Thymus (tissue), 14 donors: ENCODE results near the gene FAM180B. TPM values are rescaled to one million over a fixed set of nuclear protein-coding genes. Genes with fewer than 3 reads are reported as not detected.
A peak's percentile ranks its signal among the peaks of the same experiment; 100 is the strongest.
"Not testable (repeated sequence)": the region's sequence is repeated elsewhere in the genome, so short reads cannot be mapped to it uniquely, and the experiment has no call there.

Experiments
- DNase-seq, 9 donors: peaks; one replicate each; pipeline ENCODE4 v3.0.0-alpha.2; 2013; ENCODE audit warnings: low spot score in 9 of 9, low read depth in 6 of 9, missing footprints in 1 of 9
- H3K27ac ChIP-seq, 2 donors: one replicate each; pipeline ENCODE4 v1.5.1; 2013; ENCODE audit warnings: control low read depth in 1 of 2, low read depth in 1 of 2, low read length in 1 of 2, mild to moderate bottlenecking in 1 of 2, moderate library complexity in 1 of 2
- H3K27me3 ChIP-seq, 2 donors: one replicate each; pipeline ENCODE4 v1.5.1; 2013; ENCODE audit warnings: low read length in 1 of 2; ENCODE audit not compliant: control insufficient read depth in 2 of 2, insufficient read depth in 1 of 2
- H3K36me3 ChIP-seq, 2 donors: one replicate each; pipeline ENCODE4 v1.5.1; 2013; ENCODE audit warnings: low read length in 1 of 2, mild to moderate bottlenecking in 1 of 2, moderate library complexity in 1 of 2; ENCODE audit not compliant: control insufficient read depth in 2 of 2, insufficient read depth in 2 of 2
- H3K4me1 ChIP-seq, 2 donors: one replicate each; pipeline ENCODE4 v1.5.1; 2013; ENCODE audit warnings: low read length in 2 of 2; ENCODE audit not compliant: control insufficient read depth in 2 of 2, insufficient read depth in 2 of 2
- H3K4me3 ChIP-seq, 2 donors: one replicate each; pipeline ENCODE4 v1.5.1; 2013; ENCODE audit warnings: low read length in 2 of 2, control low read depth in 1 of 2, mild to moderate bottlenecking in 1 of 2
- H3K9me3 ChIP-seq, 2 donors: one replicate each; pipeline ENCODE4 v1.5.1; 2013; ENCODE audit warnings: low read length in 1 of 2, mild to moderate bottlenecking in 1 of 2; ENCODE audit not compliant: control insufficient read depth in 2 of 2, insufficient read depth in 1 of 2
- WGBS: extraction: QIAGEN DNeasy Blood & Tissue Kit; methylation state at CpG from one replicate; pipeline ENCODE4 v1.1.7; 2013; 5-methylcytosine and 5-hydroxymethylcytosine counted together
- long read RNA-seq, 10 donors: transcript quantifications; one replicate each; lab custom pipeline, GENCODE V29; 2026
- polyA plus RNA-seq: library from polyadenylated mRNA; stranded (reverse); fragments of 200-250 nt; gene quantifications from one replicate; pipeline ENCODE4 v1.2.3, GENCODE V29; 2013
- total RNA-seq: library from RNA; stranded (reverse); fragments of 120-200 nt; gene quantifications from one replicate; pipeline ENCODE4 v1.2.4, GENCODE V29; 2013
- donor health status: healthy.

FAM180B gene
- total RNA-seq: not detected
- 0.09 TPM for polyA plus RNA-seq
- long read RNA-seq, donor 1: 0 reads
- long read RNA-seq, donor 2: 0 reads
- long read RNA-seq, donor 3: 0 reads
- long read RNA-seq, donor 4: 0 reads
- long read RNA-seq, donor 5: 0 reads
- long read RNA-seq, donor 6: 0 reads
- long read RNA-seq, donor 7: 0 reads
- long read RNA-seq, donor 8: 0 reads
- long read RNA-seq, donor 9: 0 reads
- long read RNA-seq, donor 10: 0 reads

GRCh38 chr11:47586098-47586855 is at the start of gene FAM180B:
Gene FAM180B (plus strand): TSS chr11:47586678. CDS start chr11:47586769, 91 bp downstream.
- H3K27ac ChIP-seq: no peak within 1 kb of the TSS
- peaks cover 40 to 50% of the 10 kb centered on the region in 2 donors for H3K36me3 ChIP-seq
- WGBS: 95% methylated on average over 12 of the region's 12 CpGs
- DNase-seq: no peak
- no peak within 1 kb of the TSS for H3K4me3 ChIP-seq
- no peaks in the 10 kb centered on the region for H3K27me3 ChIP-seq
- no peaks in the 10 kb centered on the region for H3K4me1 ChIP-seq
- no peaks in the 10 kb centered on the region for H3K9me3 ChIP-seq

DNA sequence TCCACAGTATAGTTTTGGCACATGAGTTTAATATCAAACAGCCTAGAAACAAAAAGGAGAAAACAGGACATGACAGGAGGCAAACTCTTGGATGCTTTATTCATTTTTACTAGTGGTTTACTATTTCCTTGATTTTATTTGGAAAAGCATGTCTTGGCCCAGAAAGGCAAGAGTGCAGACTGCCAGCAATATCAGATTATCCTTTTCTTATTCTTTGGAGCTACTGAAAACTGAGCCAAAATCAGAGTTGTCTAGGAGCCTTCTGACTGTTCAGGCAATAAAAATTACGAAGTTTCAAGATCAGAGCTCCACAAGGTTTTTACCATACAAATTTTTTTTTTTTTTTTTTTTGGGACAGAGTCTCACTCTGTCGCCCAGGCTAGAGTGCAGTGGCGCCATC is 49.6 kb upstream of the FAM180B start:
- WGBS: 89% methylated on average over 3 of the region's 3 CpGs
- Histone ChIP-seq H3K9me3 (no peaks in the 10 kb centered on the region), H3K27me3 (no peaks in the 10 kb centered on the region), H3K27ac (no peak overlapping the region), H3K4me1 (peaks cover 0 to 5% of the 10 kb centered on the region in 2 donors), H3K4me3 (no peak overlapping the region), H3K36me3 (peaks cover 6 to 8% of the 10 kb centered on the region in 2 donors)
- DNase-seq: no peak

GRCh38 chr11:47538741-47539565 is 47.5 kb upstream of the FAM180B start:
- H3K27me3 ChIP-seq: no peaks in the 10 kb centered on the region
- peaks cover 0 to 5% of the 10 kb centered on the region in 2 donors for H3K4me1 ChIP-seq
- H3K9me3 ChIP-seq: no peaks in the 10 kb centered on the region
- H3K36me3 ChIP-seq: peaks cover 5 to 6% of the 10 kb centered on the region in 2 donors
- no peak for DNase-seq
- H3K4me3 ChIP-seq: no peak overlapping the region
- H3K27ac ChIP-seq: no peak overlapping the region
- 96% methylated on average over 10 of the region's 10 CpGs for WGBS

DNA sequence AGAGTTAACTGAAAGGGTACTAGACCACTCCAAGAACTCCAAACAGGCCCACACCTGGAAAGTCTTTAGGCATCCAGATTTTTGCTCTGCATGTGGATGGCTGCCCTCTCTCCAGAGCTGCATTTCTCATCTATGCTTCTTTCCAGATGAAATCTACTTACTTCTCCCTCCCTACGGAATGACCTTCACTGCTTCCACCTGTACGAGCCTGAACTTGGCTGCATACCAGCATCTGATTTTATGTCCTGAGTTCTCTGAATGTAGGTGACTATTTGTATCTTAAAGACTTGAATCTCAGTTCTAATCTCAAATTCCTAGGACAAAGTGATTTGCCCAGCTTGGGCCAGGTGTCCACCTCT is 46.8 kb upstream of the FAM180B start:
- no peak overlapping the region for H3K27ac ChIP-seq
- 95% methylated on average over 2 of the region's 2 CpGs for WGBS
- DNase-seq: no peak

GRCh38 chr11:47541070-47541469 is 45.4 kb upstream of the FAM180B start:
- Histone ChIP-seq H3K27me3 (no peaks in the 10 kb centered on the region), H3K36me3 (peaks cover 4% of the 10 kb centered on the region in 2 donors), H3K9me3 (no peaks in the 10 kb centered on the region), H3K27ac (no peak overlapping the region), H3K4me3 (no peak overlapping the region), H3K4me1 (peaks cover 0 to 5% of the 10 kb centered on the region in 2 donors)
- DNase-seq: no peak
- WGBS: over 99% methylated on average over 2 of the region's 2 CpGs

More for the DNA sequence above, 46.8 kb upstream of the FAM180B start:
- H3K36me3 ChIP-seq: peaks cover 6% of the 10 kb centered on the region in 2 donors
- H3K4me1 ChIP-seq: peaks cover 0 to 5% of the 10 kb centered on the region in 2 donors
- no peaks in the 10 kb centered on the region for H3K27me3 ChIP-seq
- H3K9me3 ChIP-seq: no peaks in the 10 kb centered on the region
- H3K4me3 ChIP-seq: no peak overlapping the region

DNA sequence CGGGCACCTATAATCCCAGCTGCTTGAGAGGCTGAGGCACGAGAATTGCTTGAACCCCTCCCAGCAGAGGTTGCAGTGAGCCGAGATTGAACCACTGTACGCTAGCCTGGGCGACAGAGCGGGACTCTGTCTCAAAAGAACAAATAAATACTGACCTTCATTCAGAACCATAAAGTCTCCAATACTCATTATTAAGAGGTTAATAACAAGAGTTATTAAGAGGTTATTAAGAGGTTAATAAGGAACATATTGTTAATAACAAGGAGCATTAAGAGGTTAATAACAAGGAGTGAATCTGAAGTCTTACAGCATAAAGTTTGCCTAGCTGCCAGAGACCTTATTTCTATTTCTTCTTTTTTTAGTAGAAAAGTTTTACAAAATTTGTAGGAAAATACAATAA is 41.2 kb upstream of the FAM180B start:
- Histone ChIP-seq H3K27me3 (no peaks in the 10 kb centered on the region), H3K4me3 (no peak overlapping the region), H3K36me3 (peaks cover 2 to 11% of the 10 kb centered on the region in 2 donors), H3K9me3 (no peaks in the 10 kb centered on the region), H3K4me1 (peaks cover 3 to 7% of the 10 kb centered on the region in 2 donors), H3K27ac (no peak overlapping the region)
- no peak for DNase-seq
- WGBS: 97% methylated on average over 6 of the region's 6 CpGs

- H3K27ac ChIP-seq, DNase-seq, H3K9me3 ChIP-seq, H3K27me3 ChIP-seq, H3K4me3 ChIP-seq: not testable (repeated sequence)
- H3K4me1 ChIP-seq: peaks cover 11 to 12% of the 10 kb centered on the region in 2 donors
- H3K36me3 ChIP-seq: peaks cover 3 to 16% of the 10 kb centered on the region in 2 donors
- WGBS: 97% methylated on average over 7 of the region's 7 CpGs
Measured at GRCh38 chr11:47546274-47546673, 40.2 kb upstream of the FAM180B start.

GRCh38 chr11:47550288-47551047 is 36.0 kb upstream of the FAM180B start:
- peaks cover 3 to 16% of the 10 kb centered on the region in 2 donors for H3K36me3 ChIP-seq
- peak overlapping the region; percentile 31 to 70 for H3K27ac ChIP-seq
- DNase-seq: peak in 1 of 9 donors; percentile 46
- H3K4me1 ChIP-seq: peaks cover 22 to 26% of the 10 kb centered on the region in 2 donors
- no peaks in the 10 kb centered on the region for H3K27me3 ChIP-seq
- peaks cover 0 to 3% of the 10 kb centered on the region in 2 donors for H3K9me3 ChIP-seq
- H3K4me3 ChIP-seq: no peak overlapping the region
- WGBS: 90% methylated on average over 10 of the region's 10 CpGs
